Kidney epithelial cell (primary cell): ENCODE results near the gene GJB5. TPM values are rescaled to one million over a fixed set of nuclear protein-coding genes. Genes with fewer than 3 reads are reported as not detected.
A peak's percentile ranks its signal among the peaks of the same experiment; 100 is the strongest.

Experiments used
- DNase-seq: peaks from one replicate; pipeline ENCODE4 v3.0.0-alpha.2; 2010; ENCODE audit warnings: low read depth
- H3K27me3 ChIP-seq: 2 replicates; pipeline ENCODE4 v1.6.0; 2011; ENCODE audit warnings: low read length; ENCODE audit not compliant: control insufficient read depth, insufficient read depth
- H3K36me3 ChIP-seq: 2 replicates; pipeline ENCODE4 v1.5.1; 2011; ENCODE audit warnings: low read length; ENCODE audit not compliant: control insufficient read depth, insufficient read depth
- H3K4me3 ChIP-seq: 2 replicates; pipeline ENCODE4 v1.5.1; 2011; ENCODE audit warnings: low read depth, mild to moderate bottlenecking, control low read depth, low read length
- CTCF ChIP-seq: IDR thresholded peaks from 2 replicates; pipeline ENCODE4 v1.5.1; 2011; ENCODE audit warnings: mild to moderate bottlenecking, moderate library complexity, low read length, control low read depth, inconsistent platforms; ENCODE audit not compliant: insufficient read depth, poor library complexity, severe bottlenecking
- total RNA-seq: library from RNA; depleted of rRNA; stranded (reverse); fragments of >200 nt; gene quantifications from 2 replicates; pipeline ENCODE4 v1.2.3, GENCODE V29; 2015

GJB5 gene
- total RNA-seq, 1 donor from 2014 or later = not detected

GRCh38 chr1:34755961-34756360 is 1.1 kb downstream of the GJB5 start:
- no peak for TF ChIP-seq CTCF
- no peaks in the 10 kb centered on the region for H3K36me3 ChIP-seq
- no peak for DNase-seq
- H3K27me3 ChIP-seq = no peaks in the 10 kb centered on the region
- H3K4me3 ChIP-seq = no peak overlapping the region

- no peak for DNase-seq
- no peaks in the 10 kb centered on the region for H3K36me3 ChIP-seq
- TF ChIP-seq CTCF = no peak
- H3K27me3 ChIP-seq = no peaks in the 10 kb centered on the region
- H3K4me3 ChIP-seq = no peak overlapping the region
Measured at GRCh38 chr1:34757386-34757785, 2.5 kb downstream of the GJB5 start.

- Histone ChIP-seq H3K36me3 (no peaks in the 10 kb centered on the region), H3K27me3 (no peaks in the 10 kb centered on the region), H3K4me3 (no peak overlapping the region)
- no peak for TF ChIP-seq CTCF
- DNase-seq = peak; percentile 73
Measured at GRCh38 chr1:34758751-34759150, 3.9 kb downstream of the GJB5 start.

- H3K36me3 ChIP-seq = no peaks in the 10 kb centered on the region
- H3K27me3 ChIP-seq = no peaks in the 10 kb centered on the region
- TF ChIP-seq CTCF = peak; percentile 10
- no peak for DNase-seq
- H3K4me3 ChIP-seq = no peak within 1 kb of the TSS
Measured at GRCh38 chr1:34759503-34760357, 4.9 kb downstream of the GJB5 start, which contains the start of gene GJB4. Gene GJB4 (plus strand): TSS chr1:34759740. CDS start chr1:34761255, 1,515 bp downstream.

- Histone ChIP-seq H3K4me3 (no peak overlapping the region), H3K36me3 (no peaks in the 10 kb centered on the region), H3K27me3 (no peaks in the 10 kb centered on the region)
- no peak for TF ChIP-seq CTCF
- DNase-seq = no peak
Measured at GRCh38 chr1:34761176-34761761, 6.4 kb downstream of the GJB5 start.
